Rectal smooth muscle tissue (tissue), 1 donor: ENCODE results near the gene ZMIZ1.

Experiments used
- H3K27ac ChIP-seq: one replicate; pipeline ENCODE4 v1.7.0; 2013; ENCODE audit warnings: low read depth, low read length, inconsistent platforms
- H3K27me3 ChIP-seq: one replicate; pipeline ENCODE4 v1.7.0; 2013; ENCODE audit warnings: low read length; ENCODE audit not compliant: control insufficient read depth, insufficient read depth
- H3K36me3 ChIP-seq: one replicate; pipeline ENCODE4 v1.7.0; 2013; ENCODE audit warnings: low read length; ENCODE audit not compliant: control insufficient read depth, insufficient read depth
- H3K4me1 ChIP-seq: one replicate; pipeline ENCODE4 v1.7.0; 2013; ENCODE audit warnings: low read length; ENCODE audit not compliant: control insufficient read depth, insufficient read depth
- H3K4me3 ChIP-seq: one replicate; pipeline ENCODE4 v1.7.0; 2013; ENCODE audit warnings: low read length
- H3K9ac ChIP-seq: one replicate; pipeline ENCODE4 v1.7.0; 2013; ENCODE audit warnings: low read length

ZMIZ1 gene

GRCh38 chr10:79203014-79203644 lies 134.4 kb downstream of the ZMIZ1 start:
- Histone ChIP-seq H3K9ac (no peak overlapping the region), H3K4me1 (peaks cover 19% of the 10 kb centered on the region), H3K4me3 (no peak overlapping the region), H3K27me3 (no peaks in the 10 kb centered on the region), H3K36me3 (peaks cover 20% of the 10 kb centered on the region), H3K27ac (peak overlapping the region; percentile 46)

- Histone ChIP-seq H3K27ac (peak overlapping the region; percentile 7), H3K36me3 (peaks cover 27% of the 10 kb centered on the region), H3K4me1 (peaks cover 19% of the 10 kb centered on the region), H3K27me3 (no peaks in the 10 kb centered on the region), H3K9ac (no peak overlapping the region), H3K4me3 (no peak overlapping the region)
These were observed 135.1 kb downstream of the ZMIZ1 start for GRCh38 chr10:79203833-79204232.

- Histone ChIP-seq H3K27me3 (no peaks in the 10 kb centered on the region), H3K36me3 (peaks cover 36% of the 10 kb centered on the region), H3K4me3 (no peak overlapping the region), H3K4me1 (peaks cover 19% of the 10 kb centered on the region), H3K27ac (peak overlapping the region; percentile 23), H3K9ac (no peak overlapping the region)
These were observed 137.7 kb downstream of the ZMIZ1 start for GRCh38 chr10:79206300-79207095.

- no peak overlapping the region for H3K27ac ChIP-seq
- H3K36me3 ChIP-seq: peaks cover 33% of the 10 kb centered on the region
- no peak overlapping the region for H3K4me3 ChIP-seq
- H3K4me1 ChIP-seq: peaks cover 19% of the 10 kb centered on the region
- H3K27me3 ChIP-seq: no peaks in the 10 kb centered on the region
- H3K9ac ChIP-seq: no peak overlapping the region
These were observed 138.3 kb downstream of the ZMIZ1 start for GRCh38 chr10:79207096-79207357.

- Histone ChIP-seq H3K27ac (no peak overlapping the region), H3K36me3 (peaks cover 29% of the 10 kb centered on the region), H3K9ac (no peak overlapping the region), H3K4me3 (no peak overlapping the region), H3K4me1 (peaks cover 18% of the 10 kb centered on the region), H3K27me3 (no peaks in the 10 kb centered on the region)
These were observed 139.0 kb downstream of the ZMIZ1 start for GRCh38 chr10:79207726-79208125.

GRCh38 chr10:79208251-79208983 lies 139.7 kb downstream of the ZMIZ1 start:
- Histone ChIP-seq H3K4me1 (peaks cover 11% of the 10 kb centered on the region), H3K4me3 (no peak overlapping the region), H3K27ac (no peak overlapping the region), H3K36me3 (peaks cover 23% of the 10 kb centered on the region), H3K27me3 (no peaks in the 10 kb centered on the region), H3K9ac (no peak overlapping the region)

GRCh38 chr10:79209340-79209739 lies 140.6 kb downstream of the ZMIZ1 start:
- Histone ChIP-seq H3K4me3 (no peak overlapping the region), H3K4me1 (peaks cover 6% of the 10 kb centered on the region), H3K36me3 (peaks cover 22% of the 10 kb centered on the region), H3K27me3 (no peaks in the 10 kb centered on the region), H3K27ac (no peak overlapping the region), H3K9ac (no peak overlapping the region)

- H3K36me3 ChIP-seq: peaks cover 22% of the 10 kb centered on the region
- no peaks in the 10 kb centered on the region for H3K27me3 ChIP-seq
These were observed 141.1 kb downstream of the ZMIZ1 start for GRCh38 chr10:79209831-79210230.

GRCh38 chr10:79210672-79211071 lies 141.9 kb downstream of the ZMIZ1 start:
- no peaks in the 10 kb centered on the region for H3K27me3 ChIP-seq
- H3K36me3 ChIP-seq: peaks cover 24% of the 10 kb centered on the region
- H3K27ac ChIP-seq: no peak overlapping the region

More at GRCh38 chr10:79209831-79210230, 141.1 kb downstream of the ZMIZ1 start:
- Histone ChIP-seq H3K4me3 (no peak overlapping the region), H3K27ac (no peak overlapping the region), H3K4me1 (peaks cover 6% of the 10 kb centered on the region), H3K9ac (no peak overlapping the region)

GRCh38 chr10:79211616-79212015 lies 142.8 kb downstream of the ZMIZ1 start:
- Histone ChIP-seq H3K27ac (no peak overlapping the region), H3K9ac (no peak overlapping the region), H3K27me3 (no peaks in the 10 kb centered on the region), H3K4me3 (no peak overlapping the region), H3K4me1 (no peaks in the 10 kb centered on the region), H3K36me3 (peaks cover 31% of the 10 kb centered on the region)

More at GRCh38 chr10:79210672-79211071, 141.9 kb downstream of the ZMIZ1 start:
- Histone ChIP-seq H3K4me3 (no peak overlapping the region), H3K4me1 (peaks cover 6% of the 10 kb centered on the region), H3K9ac (no peak overlapping the region)

- peaks cover 14% of the 10 kb centered on the region for H3K36me3 ChIP-seq
- peaks cover 21% of the 10 kb centered on the region for H3K4me1 ChIP-seq
- H3K27me3 ChIP-seq: no peaks in the 10 kb centered on the region
- H3K4me3 ChIP-seq: no peak overlapping the region
- H3K27ac ChIP-seq: no peak overlapping the region
- H3K9ac ChIP-seq: no peak overlapping the region
These were observed 146.8 kb downstream of the ZMIZ1 start for GRCh38 chr10:79215531-79215930.

- Histone ChIP-seq H3K4me3 (no peak overlapping the region), H3K9ac (no peak overlapping the region), H3K4me1 (peaks cover 60% of the 10 kb centered on the region), H3K36me3 (peaks cover 11% of the 10 kb centered on the region), H3K27me3 (no peaks in the 10 kb centered on the region), H3K27ac (peak overlapping the region; percentile 93)
These were observed 150.7 kb downstream of the ZMIZ1 start for GRCh38 chr10:79219322-79219957.
